IPS DF 4.7 (cell line): ENCODE results near the gene CADM1.

Experiments used
- DNase-seq: peaks from one replicate; pipeline ENCODE4 v3.0.0-alpha.2; 2013; ENCODE audit warnings: low spot score; ENCODE audit errors: extremely low read depth

Gene CADM1

DNA sequence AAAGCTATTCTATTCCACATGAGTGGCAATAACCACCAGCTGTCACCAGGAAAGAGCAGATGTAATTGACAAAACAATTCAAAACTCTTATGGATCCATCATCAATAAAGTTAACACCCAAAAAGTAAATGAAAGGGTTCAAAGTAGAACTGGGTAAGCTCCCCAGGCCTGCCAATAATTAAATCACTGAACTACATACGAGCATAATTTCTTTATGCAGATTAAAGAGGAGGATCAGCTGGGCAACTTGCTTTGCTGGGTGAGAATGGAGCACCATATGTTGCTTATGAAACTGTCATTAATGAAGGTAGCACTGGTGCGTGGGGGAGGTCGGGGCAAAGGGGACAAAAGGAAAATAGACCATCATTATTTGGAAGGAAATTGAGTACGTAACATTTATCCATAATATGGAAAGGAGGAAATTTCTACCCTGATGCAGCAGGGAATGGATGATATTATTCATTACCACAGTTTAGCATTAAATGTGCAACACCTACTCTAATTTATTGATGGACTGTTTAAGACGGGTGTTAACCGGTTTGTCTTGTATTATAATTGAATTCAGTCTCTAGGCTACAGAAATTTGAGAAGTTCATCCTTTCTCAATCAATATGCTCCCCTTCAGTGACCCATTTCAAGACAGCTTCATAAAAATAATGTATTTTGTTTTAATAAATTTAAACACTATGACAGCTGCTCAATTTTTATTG, 315.9 kb downstream of the CADM1 start:
- no peak for DNase-seq

- DNase-seq: no peak
These were observed 318.3 kb downstream of the CADM1 start for GRCh38 chr11:115185931-115186330.

- DNase-seq: no peak
These were observed 318.7 kb downstream of the CADM1 start for GRCh38 chr11:115185507-115185906.

- no peak for DNase-seq
These were observed 319.3 kb downstream of the CADM1 start for GRCh38 chr11:115184901-115185300.

DNA sequence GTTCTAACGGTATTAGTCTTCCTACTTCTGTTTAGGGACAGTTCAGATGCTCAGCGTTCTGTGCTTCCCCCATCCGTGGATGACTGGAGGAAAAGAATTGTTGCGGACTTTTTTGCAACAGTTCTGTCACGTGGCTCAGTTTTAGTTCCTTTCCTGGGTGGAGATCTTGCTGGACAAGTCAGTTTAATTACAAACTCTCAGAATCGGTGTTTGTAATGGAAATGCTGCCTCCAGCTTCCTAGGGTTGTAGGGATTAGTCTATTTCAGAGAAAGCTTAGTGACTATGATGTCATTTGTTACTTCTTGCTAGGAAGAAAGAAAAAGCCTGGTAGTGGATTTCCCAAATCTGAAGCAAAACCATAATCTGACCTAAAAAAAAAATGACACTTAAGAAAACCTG, 320.4 kb downstream of the CADM1 start:
- DNase-seq: no peak

DNA sequence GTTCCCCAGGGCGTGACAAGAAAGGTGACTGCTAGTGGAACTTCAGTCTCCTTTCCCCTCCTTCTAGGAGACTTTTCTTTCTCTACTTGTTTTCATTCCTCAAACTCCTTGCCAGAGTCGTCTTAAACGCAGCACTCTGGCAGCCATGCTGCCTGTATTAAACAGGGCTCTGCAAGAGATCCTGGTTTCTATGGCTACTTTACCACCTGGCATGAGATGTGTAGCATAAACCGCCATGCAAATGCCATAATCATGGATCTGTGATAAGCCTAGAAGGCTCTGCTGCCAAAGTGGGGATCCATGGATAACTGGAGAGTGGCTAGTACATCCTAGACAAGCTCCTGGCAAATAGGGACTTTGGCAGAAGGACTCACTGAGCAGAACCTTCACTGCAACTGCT, 321.1 kb downstream of the CADM1 start:
- DNase-seq: no peak

DNA sequence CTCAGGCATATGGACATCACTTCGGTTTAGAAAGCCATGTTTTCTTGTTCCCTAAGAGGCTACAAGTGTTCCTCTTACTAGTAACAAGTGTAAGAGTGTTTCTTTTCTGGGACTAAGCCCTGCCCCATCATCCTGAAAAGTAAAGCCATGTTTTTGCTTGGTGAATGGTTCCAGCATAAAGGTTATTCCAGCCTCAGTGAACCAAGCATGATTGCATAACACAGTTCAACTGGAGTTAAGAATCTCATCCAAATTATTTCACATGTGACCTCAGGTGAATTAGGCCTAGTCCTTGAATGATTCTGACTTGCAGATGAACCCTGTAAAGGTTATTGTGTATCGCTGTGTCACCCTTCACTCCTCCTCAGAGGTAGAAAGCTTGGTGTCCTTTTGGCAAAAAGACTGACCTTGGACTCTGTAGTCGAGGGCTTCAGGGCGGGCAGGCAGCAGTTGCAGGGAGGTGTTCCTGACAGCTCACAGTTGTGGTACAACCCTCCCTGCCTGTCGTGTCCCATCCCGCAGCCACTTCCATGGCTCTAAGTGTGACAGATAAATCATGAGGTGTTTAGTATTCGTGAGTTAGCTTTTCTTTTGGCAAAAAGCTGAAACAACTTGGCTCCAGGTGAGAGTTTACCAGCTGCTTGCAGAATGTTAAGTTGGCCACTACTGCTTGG, 321.8 kb downstream of the CADM1 start:
- DNase-seq: no peak

DNA sequence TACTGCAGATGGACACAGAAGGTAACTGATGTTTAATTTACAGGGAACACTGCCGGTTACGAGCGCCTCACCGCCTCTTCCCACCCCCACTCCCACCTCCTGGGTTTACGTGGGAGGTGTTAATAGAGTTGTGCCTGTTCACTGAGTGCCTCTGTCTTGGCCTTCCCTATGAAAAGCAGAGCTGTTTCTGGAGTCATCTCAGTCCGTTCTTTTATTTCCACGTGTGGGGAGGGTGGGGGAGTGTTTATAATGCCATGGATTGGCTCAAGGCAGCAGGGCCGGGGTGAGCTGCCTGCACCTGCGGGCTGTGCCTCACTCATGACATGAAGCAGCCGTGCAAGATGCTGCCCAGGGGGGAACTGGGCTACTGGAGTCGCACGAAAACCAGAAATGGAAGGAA, 322.7 kb downstream of the CADM1 start:
- DNase-seq: no peak

GRCh38 chr11:115180272-115180671, 323.9 kb downstream of the CADM1 start:
- no peak for DNase-seq

DNA sequence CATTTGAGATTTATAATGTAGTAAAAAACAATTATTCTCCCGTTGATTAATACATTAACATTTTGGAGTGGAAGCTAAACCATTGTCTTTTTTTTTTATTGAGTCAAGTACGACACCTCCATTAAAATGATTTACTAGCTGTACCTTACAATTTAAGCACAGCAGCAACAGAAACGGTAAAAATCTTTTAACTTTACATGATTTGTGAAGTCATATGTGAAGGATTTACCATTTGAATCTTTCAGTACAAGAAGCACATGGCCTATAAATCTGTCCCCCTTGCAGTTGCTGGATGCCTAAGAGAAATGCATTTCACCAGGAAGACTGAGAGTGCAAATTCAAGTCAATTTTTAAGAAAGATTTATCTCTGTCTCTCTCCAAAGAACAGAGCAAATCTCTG, 324.6 kb downstream of the CADM1 start:
- DNase-seq: no peak

DNA sequence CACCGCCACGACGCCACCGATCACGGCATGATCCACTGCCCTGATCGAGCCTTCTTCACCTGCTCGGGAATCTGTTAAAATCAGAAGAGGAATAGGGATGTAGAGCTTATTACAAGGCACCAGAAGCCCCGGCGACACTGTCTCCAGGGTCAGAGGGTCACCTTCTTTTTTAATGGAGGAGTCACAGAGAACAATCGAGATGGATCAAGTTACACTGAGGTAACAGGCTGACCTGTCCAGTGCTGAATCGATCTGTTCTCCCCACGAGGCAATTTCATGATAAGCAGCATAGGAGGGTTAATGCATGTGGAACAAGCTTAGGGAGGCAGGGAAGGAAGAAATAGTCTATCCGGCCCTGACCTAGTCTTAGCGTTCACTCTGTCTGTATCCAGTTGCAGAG, 325.5 kb downstream of the CADM1 start:
- no peak for DNase-seq

GRCh38 chr11:115173136-115173535, 331.1 kb downstream of the CADM1 start:
- DNase-seq: no peak

GRCh38 chr11:115170133-115170815, 333.9 kb downstream of the CADM1 start:
- no peak for DNase-seq

GRCh38 chr11:115169251-115169650, 335.0 kb downstream of the CADM1 start:
- no peak for DNase-seq

DNA sequence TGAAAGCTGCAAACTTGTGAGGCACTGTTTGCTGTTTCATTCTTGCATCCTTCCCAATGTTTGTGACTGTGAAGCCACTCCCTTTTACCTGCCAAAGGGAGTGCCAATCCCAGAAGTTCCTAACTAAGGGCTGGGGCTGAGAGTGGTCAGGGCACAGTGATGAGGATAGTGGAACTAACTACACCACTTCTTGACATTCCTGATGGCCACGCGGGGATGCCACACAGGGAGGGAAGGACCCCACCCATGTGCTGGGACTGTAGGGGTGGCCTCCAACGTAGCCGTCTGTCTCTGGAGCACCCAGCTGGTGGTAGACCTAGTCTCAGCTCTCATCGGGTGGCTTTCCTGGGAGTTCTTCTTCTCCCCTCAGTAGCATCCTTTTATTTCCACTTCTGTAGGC, 335.5 kb downstream of the CADM1 start:
- no peak for DNase-seq

- DNase-seq: no peak
These were observed 336.0 kb downstream of the CADM1 start for GRCh38 chr11:115168229-115168671.

DNA sequence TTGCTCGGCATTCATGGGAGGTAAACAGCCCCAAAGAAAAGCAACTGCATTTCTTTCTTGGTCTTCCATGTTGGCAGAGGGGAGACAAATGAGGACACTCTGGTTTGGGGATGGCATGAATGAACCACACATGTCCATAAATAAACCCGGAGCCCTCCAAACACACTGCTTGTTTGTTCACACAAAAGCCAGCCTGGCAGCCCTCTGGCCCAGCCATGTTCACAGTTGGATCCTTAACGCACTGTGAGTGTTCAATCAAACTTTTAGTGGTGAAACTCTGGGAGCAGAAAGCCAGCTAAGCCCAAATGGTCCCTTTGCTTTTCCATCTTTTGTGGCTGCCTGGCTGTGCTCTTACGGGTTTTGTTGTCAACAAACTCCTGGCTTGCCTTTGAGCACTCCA, 336.8 kb downstream of the CADM1 start:
- no peak for DNase-seq

DNA sequence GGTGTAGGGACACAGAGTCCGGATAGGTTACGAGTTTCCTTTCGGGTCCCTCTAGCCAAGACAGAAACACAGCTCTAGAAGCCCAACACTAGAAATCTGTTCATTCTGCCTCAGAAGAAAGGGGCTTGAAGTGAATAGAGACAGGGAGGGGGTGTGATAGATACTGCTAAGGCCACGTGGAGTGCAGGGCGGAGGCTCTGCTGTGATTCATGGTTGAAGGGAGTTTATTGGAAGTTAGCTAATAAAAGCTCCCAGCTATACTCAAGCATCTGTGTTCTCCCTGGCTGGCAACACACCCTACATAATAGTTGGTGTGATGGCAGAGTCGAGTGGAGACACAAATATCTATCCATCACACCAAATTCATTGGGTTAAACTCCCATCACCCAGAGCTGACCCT, 337.4 kb downstream of the CADM1 start:
- DNase-seq: no peak

DNA sequence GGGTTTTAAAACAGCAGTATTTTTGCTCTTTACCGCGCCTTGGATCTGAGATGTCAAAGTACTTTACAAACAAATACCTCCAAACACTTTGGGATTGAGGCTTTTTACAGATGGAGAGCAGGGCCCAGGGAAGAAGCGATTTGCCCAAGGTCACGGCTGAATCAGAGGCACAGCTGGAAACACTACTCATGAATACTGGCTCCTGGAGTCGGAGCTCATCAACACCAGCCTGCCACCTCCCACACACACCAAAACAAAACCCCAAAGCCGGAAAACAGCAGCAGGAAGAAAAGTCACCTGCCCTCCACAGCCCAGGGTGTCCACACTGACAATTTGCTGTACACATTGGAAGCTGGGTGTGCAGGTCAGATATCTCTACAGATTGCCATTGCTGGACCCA, 339.4 kb downstream of the CADM1 start:
- DNase-seq: peak; percentile 60

GRCh38 chr11:115162919-115163318, 341.3 kb downstream of the CADM1 start:
- DNase-seq: no peak

DNA sequence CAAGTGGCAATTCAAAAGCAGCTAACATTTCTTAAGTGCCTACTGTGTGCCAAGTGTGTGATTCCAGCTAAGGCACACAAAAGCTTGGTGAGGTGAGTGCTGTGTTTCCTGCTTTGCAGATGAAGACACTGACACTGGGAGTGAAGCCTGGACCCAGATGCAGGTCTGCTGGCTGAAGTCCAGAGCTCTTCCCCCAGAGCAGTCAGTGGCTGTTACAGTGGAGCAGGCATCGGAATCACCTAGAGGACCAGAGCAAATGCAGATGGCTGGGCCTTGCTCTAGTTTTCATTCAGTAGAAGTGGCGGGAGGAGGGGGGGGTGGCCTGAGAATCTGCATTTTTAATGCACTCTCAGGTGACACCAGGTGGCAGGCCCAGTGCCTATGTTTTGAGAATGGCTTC, 342.3 kb downstream of the CADM1 start:
- DNase-seq: no peak

DNA sequence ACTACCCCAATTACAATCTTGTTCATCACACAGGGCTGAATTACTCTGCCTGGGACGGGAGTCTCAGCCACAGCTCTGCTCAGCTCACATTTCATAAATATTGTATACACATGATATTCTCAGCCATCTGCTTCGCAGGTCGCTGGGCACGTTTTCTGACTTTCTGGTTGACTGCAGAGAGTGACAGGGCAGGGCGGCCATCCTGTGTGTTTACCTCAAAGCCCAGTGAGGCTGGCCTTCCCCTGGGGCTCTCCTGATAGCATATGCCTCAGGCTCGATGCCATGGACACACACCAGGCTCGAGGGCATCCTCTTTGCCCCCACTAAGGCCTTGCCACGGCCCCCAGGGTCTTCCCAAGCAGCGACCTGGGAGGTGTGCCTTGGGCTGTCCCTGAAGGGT, 345.0 kb downstream of the CADM1 start:
- DNase-seq: no peak

- DNase-seq: no peak
These were observed 346.2 kb downstream of the CADM1 start for GRCh38 chr11:115158053-115158452.
